Ammon's horn (tissue), 1 donor: ENCODE measurements around the gene GASK1A.
A peak's percentile ranks its signal among the peaks of the same experiment; 100 is the strongest.
"Not testable (repeated sequence)": the region's sequence is repeated elsewhere in the genome, so short reads cannot be mapped to it uniquely, and the experiment has no call there.

Source experiments
- DNase-seq: peaks from one replicate; pipeline ENCODE4 v3.0.0-alpha.2; 2016; ENCODE audit warnings: low spot score

The GASK1A gene

DNA sequence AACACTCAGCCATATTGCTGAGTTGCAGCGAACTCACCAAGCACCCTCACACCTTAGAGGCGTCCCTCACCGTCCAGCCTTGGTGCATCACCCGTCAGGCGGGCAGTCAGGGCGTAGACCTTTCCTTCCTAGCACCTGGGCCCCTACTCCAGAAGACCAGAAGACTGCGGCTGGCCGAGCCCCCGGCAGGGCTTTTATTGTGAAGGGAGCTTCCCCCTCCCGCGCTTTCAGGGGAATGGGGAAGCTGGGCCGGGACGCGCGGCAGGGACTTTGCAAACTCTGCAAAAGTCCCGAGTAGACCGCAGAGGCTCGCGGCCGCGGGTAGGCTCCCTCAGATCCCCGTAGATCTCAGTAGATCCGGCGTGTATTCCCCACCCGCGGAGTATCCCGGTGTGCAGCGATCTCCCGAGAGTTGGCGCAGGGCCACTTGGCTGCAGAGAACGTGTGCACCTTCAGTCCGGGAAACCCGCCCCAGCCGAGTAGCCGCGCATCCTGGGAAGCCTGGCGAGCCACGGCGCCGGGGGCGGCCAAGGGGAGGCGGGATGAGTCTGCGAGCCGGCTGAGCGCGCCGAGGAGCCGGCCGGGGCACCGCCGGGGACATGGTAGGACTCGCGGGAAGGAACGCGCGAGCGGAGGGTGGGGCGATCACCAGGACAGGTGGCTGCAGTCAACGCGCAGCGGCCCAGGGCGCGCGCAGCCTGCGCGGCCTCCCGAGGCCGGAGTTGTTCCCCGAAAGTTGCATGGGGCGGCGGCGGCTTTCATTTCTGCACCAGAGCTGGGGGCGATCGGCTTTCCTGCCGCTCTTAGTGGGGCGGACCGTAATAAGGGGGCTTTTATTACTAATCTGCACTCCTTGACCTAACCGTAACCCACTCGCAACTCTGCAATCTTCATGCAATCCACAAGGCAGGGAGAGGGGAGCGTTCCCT lies at the start of gene GASK1A:
Gene GASK1A, plus strand, starts transcription at position 268 of the 929 bp plus-strand sequence. Its CDS starts 332 bp downstream, at position 600.
- DNase-seq: peak; percentile 62

DNA sequence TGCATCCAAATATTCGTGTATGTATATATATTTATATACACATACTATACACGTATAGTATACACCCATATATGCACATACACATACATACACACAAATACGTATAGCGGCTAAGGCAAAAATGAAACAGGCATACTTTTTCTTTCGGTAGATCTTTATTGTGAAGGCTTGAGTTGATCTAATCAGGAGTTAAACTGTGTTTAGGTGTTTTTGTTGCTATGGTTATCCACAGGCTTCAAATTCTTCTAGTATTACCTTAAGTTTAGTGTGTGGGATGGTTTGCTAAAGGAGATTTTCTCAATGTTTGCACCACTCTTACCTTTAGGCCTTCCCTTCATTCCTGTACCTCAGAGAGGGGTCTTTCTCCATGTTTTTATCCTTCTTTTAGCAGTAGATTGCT lies 45.0 kb upstream of the GASK1A start:
- DNase-seq: no peak

DNA sequence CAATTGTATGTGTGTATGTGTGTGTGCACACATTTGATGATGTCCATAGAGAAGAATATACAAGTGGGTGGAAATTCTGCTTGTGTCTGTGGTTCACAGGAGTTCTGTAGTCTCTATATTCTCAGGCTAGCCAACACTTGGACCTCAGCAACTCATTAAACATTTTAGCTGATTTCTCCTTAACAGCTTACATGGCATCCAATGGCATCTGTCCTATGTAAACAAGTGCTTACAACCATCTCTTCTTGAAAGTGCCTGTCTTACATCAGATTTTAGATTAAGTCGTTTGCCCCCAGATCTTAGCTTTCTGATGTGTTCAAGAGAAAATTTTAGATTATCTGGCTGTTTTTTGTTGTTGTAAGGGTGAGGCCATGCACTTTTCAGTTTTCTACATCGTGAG lies 44.2 kb upstream of the GASK1A start:
- DNase-seq: no peak

DNA sequence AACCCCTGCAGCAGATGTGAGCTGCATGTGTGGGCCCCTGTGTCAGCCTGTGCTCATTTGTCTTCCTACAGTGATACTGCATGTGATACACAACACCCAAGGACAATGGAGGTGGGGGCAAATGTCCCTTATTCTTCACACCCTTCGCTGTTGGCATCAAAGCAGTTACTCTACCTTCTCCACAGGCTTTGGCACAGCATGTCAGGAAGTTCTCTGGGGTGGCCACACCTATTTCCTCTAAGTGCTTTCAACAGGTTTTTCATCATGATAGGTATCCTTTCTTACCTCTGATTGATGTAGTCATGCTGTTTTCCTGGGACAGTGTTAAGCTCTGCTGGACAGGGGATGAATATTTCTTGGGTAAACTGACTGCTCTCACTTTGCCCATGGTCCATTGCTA lies 43.6 kb upstream of the GASK1A start:
- no peak for DNase-seq

DNA sequence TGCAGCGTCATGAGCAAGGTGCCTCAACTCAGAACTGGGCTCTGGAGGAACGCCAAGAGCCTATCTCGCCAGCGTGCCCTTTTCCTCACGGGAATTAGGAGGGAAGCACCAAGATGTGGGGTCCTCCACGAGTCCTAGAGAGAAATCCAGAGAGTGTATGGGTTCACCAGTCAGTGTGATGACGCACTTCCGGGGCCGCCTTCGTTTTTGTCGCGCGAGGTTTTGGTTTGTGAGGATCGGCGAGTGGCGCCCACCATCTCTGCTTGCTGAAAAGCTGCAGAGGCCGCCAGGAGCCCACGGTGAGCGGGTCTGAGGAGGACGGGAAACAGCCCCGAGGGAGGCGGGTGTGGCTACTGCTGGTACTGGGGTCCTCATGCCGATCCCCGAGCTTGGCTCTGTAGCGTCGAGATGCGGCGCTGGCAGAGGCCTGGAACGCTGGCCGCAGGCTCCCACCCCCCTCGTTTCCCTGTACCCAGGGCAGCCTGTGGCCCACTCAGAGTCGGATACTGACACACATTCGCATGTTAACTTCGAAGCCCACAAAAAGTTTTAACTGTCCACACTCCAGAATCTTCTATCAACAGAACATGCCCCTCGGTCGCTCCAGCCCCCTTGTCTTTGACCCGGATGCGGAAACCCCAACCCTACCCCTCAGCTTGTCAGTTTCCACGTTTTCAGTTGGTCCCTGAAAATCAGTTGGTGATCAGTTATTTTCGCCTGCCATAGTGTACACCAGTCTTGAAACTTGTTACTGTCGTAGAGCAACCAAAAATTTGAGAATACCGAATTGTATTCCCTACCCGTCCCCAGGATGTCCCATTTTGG lies 42.7 kb upstream of the GASK1A start:
- peak; percentile 38 for DNase-seq

DNA sequence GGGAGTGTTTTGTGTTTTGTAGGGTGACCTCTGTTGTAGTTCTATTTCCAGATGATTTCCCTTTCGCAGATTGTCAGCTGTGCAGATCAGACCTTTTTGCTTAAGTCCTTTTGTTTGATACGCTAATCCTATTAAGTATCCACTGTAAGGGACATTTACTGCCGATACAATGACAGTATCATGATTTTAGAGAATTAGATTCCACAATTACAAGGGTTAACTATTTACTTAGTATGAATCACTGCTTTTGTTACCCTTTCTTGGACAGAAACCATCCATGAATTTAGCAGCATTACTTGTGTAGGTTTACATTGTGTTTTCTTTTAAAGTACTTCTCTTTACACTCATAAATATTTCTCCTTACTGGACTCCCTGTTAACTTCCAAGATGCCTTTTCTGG lies 41.8 kb upstream of the GASK1A start:
- no peak for DNase-seq

DNA sequence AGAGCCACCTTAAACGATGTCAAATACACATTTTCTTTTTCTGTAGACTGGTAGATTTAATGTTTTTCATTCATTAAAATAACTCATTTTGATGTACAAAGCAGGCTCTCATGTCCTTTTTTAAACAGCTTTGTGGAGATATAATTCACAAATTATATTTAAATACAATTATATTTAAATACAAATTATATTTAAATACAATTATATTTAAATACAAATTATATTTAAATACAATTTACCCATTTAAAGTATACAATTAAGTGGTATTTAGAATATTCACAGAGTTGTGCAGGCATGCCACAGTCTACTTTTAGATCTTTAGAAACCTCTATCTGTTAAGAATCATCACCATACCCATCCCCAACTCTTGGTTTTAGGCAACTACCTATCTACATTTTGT lies 36.4 kb upstream of the GASK1A start:
- no peak for DNase-seq

DNA sequence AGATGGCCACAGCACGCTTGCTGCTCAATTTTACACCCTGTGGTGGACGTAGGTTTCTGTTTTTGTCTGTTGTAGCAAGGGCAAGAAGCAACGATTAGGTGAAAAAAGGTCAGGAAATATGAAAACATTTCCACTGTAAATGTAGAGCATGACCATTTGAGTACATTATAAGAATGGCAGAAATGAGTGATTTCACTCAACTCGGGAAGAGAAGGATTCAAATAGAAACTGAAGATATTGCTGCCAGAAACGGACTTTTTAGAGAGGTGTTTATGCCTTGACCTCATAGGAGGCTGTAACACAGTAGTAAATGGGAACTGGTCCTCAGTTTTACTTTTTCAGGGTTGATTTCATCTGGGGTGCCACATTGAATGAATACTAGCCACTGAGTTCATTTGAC lies 33.1 kb upstream of the GASK1A start:
- DNase-seq: no peak

DNA sequence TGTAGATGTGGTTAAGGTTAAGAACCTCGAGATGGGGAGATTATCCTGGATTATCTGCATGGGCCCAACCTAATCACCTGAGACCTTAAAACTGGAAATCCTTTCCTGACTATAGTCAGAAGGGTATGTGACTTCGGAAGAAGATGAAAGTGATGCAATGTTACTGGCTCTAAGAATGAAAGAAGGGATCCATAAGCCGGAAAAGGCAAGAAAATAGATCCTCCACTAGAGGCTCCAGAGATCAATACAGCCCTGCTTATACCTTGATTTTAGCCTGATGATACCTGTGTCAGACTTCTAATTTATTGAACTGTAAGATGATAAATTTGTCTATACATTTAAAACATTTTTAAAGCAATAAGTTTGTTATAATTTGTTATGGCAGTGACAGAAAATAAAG lies 21.5 kb upstream of the GASK1A start:
- DNase-seq: no peak

DNA sequence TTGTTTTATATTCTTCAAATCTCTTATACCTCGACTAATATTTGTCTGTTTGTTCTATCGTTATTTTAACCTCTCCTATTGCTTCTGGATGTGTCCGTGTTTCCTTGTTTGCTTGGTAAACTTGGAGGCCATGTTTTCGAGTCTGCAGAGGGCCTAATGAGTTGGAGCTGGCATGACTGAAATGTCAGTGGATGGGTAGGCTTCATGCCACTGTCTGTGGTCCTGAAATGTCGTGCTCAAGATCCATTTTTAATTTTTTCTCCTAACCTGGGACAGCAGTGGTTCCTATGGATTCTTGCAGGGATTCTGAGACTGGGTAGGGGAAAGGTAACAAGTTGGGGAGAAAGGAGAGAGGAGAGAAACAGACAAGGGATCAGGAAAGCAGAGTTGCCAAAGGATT lies 18.8 kb upstream of the GASK1A start:
- no peak for DNase-seq

DNA sequence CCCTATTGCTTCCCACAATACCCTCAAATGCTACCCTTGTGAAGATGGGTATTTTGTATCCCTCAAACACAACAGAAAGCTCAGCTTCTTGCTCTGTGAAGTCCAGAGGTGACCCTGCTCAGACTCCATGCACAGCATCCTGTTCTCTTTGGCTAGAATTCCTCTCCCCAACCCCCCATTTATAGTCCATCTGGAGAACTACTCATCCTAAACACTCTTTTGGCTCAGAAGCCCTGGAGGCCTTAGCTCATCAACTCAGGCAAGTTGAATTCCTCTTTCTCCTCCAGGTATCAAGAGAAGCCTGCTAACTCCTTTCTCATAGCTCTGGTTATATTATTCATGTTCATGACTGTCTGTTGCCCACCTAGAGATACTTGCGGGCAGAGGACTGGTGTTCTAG lies 18.3 kb upstream of the GASK1A start:
- DNase-seq: no peak

DNA sequence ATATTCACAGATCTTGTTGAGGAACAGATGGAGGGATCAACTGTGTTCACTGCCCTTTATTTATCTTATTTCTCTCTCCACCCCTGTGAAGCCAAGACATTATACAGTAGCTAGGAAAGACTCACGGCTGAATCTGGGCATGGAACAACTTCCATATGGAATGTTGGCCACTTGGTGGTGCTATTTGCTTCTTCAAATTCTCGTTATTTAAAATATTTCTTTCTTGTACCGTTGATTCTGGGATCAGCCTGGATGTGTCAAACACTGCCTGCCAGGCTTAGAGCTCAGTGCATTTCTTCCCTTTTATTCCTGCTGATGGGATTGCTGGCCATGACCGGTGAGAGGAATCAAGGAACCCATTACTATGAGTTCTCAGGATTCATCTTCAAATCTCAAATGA lies 17.5 kb upstream of the GASK1A start:
- peak; percentile 77 for DNase-seq

DNA sequence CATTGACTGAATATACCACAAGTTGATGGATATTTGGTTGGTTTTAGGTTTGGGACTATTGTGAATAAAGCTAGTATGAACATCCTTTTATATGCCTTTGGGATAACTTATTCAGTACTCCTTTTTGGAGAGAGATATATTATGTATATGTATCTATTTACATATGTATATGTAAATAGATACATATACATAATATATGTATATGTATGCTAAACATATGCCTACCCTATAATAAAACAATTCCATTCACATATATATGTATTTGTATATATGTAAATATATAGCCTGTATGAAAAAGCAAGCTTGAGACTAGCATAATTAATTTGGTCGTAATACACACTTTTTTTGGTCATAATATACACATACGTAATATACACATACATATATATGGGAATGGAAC lies 15.8 kb upstream of the GASK1A start:
- no peak for DNase-seq

DNA sequence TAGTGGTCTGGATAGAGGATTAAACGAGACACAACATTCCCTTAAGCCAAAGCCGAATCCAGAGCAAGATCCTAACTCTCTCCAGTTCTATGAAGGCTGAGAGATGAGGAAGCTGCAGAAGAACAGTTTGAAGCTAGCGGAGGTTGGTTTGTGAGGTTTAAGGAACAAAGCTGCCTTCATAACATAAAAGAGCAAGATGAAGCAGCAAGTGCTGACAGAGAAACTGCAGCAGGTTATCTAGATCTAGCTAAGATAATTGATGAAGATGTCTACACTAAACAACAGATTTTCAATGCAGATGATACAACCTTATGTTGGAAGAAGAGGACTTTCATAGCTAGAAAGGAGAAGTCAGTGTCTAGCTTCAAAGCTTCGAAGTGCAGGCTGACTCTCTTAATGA lies 14.8 kb upstream of the GASK1A start:
- no peak for DNase-seq

DNA sequence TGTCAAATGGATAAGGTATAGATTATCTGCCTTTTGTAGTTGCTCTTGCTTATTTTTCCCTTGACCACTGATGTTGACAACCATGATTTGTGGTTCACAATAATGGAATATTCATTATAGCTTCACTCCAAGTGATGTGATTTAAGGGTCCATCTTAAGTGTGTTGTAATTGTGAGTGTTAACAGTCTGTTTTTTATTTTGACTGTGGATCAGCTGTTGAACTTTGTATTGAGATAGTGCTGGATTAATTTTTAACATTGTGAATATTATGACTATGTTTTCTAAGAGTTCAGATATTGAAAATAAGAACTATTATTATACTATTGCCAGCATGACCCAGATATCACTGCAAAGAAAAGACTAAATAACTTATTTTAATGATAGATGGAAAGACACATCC lies 8.6 kb upstream of the GASK1A start:
- no peak for DNase-seq

DNA sequence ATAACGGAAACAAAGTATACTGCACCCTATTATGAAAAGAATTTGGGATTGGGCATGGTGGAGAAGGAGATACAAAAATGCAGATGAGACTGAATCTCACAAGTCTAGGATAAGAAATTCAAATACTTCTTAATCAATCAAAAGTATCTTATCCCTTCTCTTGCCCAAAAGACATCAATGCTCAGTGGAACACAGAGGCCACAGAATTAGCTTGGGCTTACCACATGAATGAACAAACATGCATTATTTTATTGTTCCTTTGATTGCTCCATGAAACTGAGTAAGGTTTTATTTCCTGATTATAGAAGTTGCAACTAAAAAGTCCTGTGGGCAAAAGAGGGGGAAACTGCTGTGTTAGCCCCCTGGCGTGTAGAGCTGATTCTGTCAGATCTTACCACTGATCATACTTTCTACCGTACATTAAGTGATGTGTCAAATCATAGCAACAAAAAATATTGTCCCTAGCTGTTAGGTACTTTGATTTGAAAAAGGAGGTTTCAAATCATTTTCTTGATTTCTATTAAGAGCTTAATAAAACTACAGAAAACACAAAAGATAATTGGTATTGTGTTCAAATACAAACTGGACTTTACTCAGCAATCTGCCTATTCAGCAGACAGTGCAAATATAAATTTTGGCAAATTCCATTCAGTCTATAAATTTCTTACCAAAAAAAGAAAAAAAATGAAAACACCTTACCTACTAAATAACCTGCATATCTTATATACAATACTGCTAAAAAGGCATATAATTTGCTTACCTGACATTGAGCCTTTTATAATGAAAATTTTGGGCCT lies 7.9 kb upstream of the GASK1A start:
- DNase-seq: no peak

DNA sequence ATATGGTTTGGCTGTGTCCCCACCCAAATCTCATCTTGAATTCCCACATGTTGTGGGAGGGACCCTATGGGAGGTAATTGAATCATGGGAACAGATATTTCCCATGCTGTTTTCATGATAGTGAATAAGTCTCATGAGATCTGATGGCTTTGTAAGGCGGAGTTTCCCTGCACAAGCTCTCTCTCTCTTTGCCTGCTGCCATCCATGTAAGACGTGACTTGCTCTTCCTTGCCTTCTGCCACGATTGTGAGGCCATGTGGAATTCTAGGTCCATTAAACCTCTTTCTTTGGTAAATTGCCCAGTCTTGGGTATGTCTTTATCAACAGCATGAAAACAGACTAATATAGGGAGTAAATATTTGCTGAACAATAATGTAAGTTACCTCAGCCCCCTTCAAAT lies 4.2 kb upstream of the GASK1A start:
- not testable (repeated sequence) for DNase-seq

DNA sequence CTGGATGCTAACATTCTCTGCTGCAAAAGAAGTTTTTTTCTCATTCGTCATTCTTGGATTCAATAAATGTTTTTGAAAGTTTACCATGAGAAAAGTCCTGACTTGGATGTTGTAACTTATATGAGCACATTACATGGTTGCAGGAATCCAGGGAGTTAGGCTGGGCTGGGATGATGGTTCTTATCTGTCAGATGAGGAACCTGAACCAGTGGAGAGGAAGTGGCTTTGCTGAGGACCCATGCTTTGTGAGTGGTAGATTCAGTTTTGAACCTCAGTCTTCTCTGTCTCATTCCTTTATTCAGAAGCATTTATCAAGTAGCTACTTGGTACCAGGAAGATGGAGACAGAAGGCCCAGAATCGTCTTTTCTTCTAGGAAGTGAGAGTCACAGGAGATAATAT lies 3.7 kb upstream of the GASK1A start:
- no peak for DNase-seq

DNA sequence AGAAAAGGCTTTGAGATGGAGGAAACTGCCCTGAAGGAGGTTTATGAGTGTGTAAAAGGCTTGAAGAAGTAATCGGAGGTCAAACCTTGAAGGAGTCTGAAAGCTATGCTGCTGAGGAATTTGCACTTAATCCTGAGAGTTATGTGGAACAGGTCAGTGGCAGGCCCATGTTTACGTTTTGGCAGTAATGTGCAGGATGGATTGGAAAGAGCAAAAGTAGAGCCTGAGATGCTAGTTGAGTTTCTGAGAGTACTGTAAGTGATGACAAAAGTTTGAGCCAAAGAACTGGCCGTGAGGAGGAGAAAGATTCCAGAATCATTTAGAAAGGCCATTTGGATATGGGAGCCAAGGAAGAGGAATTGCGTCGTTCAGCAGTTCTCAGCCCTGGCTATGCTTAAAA lies 3.2 kb upstream of the GASK1A start:
- DNase-seq: no peak

DNA sequence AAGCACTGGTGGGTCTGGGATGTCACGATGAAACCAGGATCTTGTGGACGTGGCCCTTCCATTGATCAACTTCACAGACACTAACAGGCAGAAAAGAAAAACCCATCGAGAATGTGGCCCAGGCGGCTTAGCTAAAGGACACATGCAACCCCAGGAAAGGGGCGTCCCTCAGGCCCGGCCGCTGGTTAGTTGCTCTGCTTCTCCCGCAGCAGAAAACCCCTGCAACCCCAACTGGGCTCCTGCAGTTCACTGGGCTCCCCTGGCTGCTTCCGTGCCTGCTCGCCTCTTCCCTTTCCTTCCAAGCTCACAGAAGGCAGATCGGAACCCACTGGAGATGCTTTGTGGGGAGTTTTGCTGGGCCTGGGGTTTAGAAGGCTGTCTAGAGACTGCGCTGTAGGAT lies 1.1 kb downstream of the GASK1A start:
- DNase-seq: no peak

DNA sequence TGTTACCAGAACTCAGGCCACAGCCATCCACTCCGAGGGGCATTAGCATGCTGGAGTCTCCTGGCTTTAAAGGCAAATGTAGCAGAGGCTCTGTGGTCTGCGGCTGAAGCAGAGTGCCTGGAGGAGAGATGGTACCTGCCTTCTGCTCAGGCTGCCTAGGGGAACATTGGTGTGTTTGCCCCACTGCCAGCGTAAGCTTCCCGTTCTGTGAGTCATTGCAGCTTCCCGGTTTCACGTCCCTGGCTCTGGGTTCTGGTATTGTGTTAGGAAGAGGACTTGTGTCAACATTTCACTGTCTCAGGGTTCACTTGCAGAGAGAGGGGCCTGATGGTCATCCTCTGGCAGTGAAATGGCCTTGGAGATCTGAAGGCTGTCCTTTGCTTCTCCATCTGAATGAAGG lies 1.8 kb downstream of the GASK1A start:
- DNase-seq: no peak

DNA sequence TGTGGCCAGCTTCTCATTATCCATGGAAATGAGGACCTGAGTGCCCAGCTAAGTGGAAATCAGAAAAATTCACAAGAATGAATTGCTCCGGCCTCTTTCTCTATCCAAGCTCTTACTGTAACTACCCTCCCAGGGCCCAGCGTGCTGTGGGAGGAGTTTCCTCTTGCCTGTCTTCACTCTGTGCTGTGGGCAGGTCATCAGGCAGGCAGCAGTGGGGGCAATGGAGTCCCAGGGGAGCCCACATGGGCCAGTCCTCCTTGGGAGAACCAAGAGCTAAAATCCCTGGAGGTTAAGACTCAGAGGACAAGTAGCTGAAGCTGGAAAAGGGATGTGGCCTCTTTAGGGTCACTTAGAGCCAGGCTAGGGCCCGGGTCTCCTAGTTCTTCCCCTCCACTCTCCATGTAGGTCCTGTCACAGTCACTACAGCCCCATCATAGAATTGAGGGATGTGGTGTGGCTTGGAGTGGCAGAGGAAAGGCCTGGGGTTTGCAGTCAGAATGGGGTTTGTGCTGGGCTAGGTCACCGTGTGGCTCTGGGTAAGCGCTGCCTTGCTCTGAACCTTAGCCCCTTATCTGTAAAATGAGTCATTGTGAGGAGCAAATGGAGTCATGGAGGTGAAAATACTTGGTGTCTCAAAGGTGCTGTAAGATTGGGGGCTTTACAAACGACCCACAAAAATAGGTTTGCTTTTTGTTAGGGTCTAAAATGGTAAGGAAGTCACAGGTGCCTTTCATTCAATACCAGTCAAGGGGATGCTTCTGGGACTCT lies 3.7 kb downstream of the GASK1A start:
- no peak for DNase-seq
